Endothelial cell of hepatic sinusoid (primary cell): Measurements from ENCODE around the gene MRGPRG.

Experiments used
- in situ Hi-C: cut with HindIII; loops from 2 replicates; pipeline ENCODE4 v1.10.0; 2017; ENCODE audit warnings: low sequenced_read_pairs

The MRGPRG gene

DNA sequence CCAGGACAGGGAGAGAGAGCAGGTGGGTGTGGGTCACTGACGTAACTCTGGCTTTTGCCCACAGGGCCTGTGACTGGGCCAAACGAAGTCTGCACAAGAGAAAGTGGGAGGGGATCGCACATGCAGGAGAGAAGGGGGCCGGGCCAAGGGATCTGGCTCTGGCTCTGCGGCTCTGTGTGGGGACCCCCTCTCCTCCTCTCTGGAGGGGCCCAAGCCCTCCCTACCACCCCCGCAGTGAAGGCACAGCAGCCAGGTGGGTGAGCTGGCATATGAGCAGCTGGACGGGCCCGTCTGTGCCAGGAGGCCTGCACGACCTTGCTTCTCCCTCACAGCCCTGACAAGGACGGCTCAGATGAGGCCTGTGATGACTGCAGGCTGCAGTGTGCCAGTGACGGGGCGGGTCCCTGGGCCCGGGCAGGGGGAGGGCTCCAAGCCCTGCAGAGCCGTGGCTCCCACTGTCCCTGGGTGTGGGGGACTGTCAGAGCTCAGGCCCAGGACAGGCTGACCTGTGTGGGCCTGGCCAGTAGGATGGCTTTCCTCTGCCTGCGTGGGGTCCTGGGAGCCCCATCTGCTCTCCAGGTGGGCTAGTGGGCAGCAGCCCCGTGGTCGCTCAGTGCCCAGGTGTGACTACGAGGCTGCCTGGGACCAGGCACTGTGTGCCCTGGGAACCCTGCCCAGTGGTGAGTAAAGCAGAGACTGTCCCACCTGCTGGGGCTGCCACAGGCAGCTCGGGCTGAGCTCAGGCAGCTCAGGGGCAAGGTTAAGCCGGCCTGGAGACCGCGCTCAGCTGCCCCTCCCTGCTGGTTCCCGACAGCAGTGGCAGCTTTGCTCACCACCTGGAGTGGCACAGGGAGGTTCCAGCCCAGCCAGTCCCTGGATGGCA is 22.2 kb downstream of the MRGPRG start:
- in situ Hi-C loops: no loop called here

DNA sequence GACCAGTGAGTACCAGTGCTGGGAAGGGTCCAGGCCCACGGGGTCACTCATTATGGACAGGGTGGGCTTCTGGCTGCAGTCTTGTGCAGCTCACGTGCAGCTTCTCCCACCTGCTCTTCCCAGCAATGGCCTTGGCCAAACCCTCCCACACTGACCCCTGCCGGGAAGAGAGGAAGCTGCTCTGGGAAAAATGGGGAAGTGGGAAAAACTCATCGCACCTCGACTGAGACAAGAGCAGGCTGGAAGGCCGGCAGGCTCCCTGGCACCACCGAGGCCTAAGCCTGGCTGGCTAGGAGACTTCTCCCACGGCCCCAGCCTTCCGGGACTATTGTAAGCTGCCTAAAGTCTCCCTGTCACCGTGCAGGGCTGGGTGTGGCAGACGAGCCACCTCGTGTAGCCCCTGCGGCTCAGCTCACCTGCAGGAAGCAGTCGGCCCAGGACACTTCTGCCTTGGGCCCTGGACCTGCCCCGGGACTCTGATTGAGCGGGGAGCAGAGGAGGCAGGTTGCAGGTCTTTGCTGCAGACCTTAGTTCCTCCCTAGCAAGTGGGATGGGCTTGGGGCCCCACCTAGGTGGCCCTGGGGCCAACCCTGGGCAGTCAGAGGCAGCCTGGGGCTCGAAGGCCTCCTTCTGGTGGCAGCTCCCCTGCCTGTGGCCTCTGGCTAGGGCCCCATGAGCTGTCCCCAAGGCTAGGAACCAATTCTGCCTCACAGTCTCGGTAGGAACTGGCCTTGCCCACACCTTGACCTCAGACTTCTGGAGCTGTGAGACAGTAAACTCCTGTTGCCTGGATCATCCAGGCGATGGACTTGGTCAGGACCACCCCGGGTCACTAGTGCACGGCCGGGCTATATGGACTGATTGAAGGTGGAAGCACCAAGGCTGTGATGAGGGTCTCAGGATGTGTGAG is 23.1 kb downstream of the MRGPRG start:
- in situ Hi-C loops: no loop called here

DNA sequence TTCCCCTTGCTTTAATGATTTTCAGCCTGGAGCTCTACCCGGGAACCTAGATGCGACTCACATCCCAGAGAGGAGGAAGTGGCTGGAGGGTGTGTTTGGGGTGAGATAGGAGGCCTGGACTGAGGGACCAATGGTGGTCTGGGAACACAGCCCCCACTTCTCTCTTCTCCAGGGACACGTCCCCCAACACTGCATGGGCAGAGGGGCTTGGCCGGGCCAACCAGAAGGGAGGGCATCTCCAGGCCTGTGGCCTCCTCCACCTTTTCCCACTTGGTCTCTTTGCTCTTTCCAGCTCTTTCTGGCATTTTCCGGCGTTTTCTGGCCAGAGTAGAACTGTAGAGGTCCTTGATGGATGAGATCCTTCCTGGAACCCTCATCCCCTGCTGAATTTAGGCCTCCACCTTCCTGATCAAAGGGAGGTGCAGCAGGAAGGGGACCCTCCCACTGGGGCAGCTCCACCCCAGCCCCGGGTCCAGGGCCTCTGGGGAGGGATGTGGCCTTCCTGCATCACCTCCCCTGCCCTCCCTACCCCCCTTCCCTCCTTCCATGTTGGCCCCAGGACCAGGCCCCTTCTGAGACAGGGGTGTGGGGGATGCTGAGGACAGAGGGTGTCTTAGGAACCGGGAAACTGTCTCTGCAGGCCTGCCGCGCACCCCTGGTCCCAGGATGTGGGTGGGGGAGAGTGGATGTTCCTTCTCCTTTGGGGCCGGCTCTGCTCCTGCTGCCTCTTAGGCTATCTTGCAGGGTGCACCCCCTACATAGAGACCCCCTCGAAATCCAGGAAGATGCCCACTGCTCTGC is 24.4 kb downstream of the MRGPRG start:
- in situ Hi-C loops: no loop called here

DNA sequence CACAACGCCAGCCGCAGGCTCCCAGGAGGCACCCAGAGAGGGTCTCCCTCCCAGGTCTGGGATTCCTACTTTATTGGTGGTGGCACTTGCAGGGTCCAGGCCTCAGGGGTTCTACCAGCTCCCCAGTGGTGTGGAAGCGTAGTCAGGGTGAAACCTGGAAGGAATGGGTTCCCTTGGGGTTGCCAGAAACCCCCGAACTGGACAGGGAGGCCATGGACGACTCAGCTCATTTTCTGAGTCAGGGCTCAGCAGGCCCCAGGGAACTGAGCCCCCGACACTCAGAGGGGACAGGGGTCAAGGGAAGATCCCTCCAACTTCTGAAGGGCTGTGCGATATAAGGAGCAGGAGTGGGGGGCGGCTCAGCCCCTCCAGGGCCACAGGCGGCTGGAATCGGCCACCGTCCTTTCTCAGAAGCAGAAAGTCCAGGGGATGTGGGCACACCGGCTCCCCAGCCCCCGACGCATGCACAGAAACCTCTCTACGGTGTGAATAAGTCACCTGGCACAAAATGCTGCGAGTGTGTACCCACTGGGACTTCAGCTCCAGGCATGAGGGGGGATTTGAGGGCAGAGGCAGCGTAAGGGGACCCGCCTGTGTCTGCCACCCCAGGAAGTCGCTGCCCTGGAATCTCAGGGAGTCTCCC is 25.1 kb downstream of the MRGPRG start:
- in situ Hi-C loops: no loop called here

DNA sequence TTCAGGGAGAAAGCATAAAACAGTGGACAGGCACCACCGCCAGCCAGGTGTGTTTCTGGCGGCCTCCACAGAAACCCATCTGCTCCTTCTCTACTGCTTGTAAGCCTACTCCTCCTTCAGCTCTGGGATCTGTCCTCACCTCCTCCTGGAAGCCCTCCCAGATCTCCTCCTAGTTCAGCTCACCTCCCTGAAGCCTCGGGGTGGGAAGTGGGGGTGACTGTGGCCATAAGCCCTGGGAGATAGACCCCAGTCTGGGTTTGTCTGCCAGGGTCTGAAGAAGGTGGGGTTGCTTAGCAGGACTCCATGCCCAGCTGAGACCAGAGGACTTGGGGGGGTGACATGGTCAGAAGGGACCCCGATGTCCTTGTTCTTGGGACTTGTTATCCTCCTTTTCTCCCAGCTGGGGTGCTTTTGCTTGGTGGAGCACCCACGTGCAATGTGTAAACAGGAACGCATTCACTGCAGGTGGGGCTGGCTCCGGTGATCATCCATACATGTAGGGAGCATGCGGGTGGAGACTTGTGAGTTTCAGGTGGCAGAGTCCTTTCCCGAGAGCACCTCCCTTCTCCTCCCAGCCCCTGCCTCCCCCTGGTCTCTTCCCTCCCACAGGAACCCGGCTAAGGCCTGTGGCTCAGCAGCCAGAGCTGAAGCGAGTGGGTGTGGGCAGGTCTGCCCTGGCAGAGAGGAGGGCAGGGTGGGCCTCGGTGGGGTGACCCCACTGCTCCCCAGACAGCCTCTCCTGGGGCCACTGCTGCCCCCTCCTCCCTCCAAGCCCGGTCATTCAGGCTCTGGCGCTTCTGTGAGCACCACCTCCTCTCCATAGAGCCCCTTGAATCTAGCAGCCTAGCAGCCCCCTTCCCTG is 25.9 kb downstream of the MRGPRG start:
- in situ Hi-C loops: no loop called here

GRCh38 chr11:3191586-3192324 is 26.9 kb downstream of the MRGPRG start:
- in situ Hi-C loops: no loop called here

DNA sequence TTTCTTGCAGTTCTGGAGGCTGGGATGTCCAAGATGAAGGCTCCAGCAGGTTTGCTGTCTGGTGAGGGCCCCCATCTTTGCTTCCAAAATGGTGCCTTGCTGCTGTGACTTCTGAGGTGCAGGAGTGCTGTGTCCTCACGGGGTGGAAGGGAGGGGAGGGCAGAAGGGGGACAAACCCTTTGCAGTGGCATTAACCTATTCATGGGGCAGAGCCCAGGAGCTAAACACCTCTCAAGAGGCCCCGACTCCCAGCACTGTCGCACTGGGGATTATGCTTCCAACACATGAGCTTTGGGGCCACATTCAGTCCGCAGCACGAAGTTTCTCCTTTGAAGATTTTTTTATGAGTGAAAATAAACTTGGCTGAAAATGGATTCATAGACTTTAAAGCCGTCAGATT is 28.0 kb downstream of the MRGPRG start:
- in situ Hi-C loops: no loop called here

- in situ Hi-C loops: no loop called here
Observed at GRCh38 chr11:3189886-3190583, 28.6 kb downstream of the MRGPRG start.

- in situ Hi-C loops: no loop called here
Observed at GRCh38 chr11:3189196-3189843, 29.3 kb downstream of the MRGPRG start.

- in situ Hi-C loops: no loop called here
Observed at GRCh38 chr11:3188496-3189195, 30.0 kb downstream of the MRGPRG start.

- in situ Hi-C loops: no loop called here
Observed at GRCh38 chr11:3186166-3186953, 32.3 kb downstream of the MRGPRG start.

DNA sequence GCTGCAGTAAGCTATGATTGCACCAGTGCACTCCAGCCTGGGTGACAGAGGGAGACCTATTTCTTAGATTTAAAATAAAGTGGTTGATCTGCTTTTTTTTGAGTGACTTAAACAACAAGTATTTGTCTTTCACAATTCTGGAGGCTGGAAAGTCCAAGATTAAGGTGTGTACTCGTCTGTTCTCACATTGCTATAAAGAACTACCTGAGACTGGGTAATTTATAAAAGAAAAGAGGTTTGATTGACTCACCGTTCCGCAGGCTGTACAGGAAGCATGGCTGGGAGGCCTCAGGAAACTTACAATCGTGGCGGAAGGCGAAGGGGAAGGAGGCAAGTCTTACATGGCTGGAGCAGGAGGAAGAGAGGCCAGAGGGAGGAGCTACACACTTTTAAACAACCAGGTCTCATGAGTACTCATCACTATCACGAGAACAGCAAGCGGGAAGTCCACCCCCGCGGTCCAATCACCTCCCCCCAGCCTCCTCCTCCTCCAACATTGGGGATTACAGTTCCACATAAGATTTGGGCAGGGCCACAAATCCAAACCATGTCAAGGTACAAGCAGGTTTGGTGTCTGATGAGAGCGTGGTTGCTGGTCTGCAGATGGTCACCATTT is 33.8 kb downstream of the MRGPRG start:
- in situ Hi-C loops: no loop called here

- in situ Hi-C loops: no loop called here
Observed at GRCh38 chr11:3183523-3183922, 35.1 kb downstream of the MRGPRG start.

DNA sequence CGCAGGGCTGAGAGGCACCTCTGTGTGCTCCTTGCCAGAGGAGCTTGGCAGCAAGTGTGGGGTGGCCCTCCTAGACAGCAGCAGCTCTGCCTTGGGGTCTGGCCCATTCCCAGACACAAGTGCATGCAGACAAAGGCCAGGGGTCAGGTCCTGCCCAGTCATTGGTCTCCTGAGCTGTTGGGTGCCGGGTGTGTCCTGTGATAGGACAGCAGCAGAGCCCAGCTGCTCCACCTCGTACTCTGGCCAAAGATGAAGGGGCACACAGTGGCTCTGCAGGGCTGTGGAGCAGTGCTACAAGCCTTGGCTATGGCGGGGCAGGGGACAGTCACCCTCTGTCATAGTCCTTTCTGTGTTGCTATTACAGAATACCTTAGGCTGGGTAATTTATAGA is 36.2 kb downstream of the MRGPRG start:
- in situ Hi-C loops: no loop called here

DNA sequence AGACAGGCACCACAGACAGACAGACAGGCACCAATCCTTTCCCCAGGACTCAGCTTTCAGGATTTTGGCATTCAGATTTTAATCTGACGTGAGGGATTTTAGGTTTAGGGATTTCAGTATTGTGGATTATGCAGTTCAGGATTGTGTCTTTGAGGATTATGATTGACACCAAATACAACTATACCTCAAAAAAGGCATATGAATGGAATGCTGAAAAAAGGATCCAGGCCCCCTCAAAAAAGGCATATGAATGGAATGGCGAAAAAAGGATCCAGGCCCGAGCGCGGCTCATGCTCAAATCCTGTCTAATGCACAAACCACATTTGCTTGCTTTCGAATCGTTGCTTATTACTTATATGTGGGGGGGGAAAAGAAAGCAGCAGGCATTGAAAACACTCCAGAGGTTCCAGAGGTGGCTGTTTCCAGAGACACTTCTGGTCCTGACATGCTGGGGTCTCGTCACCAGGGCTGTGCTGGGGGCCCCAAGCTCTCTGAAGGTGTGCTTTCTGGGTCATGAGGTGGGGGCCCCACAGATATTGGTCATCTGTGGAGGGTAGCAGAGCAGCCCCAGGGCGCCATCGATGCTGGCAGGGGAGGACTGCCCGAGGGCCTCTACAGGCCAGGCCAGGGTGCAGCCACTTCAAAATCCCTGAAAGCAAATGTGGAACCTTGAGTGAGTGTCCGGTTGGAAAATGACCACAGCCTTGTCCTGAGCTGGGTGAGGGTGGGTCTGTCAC is 36.7 kb downstream of the MRGPRG start:
- in situ Hi-C loops: no loop called here
